RKO (cell line): ENCODE data around the gene LMO3.

Source experiments
- DNase-seq: peaks from one replicate; pipeline ENCODE4 v3.0.0-alpha.2; 2016; ENCODE audit warnings: low spot score

The LMO3 gene

DNA sequence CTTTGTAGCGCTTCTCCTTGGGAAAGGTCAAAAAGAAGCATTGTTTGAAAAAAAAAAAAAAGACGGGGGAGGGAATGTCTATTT is at the start of gene LMO3:
TSS of gene LMO3 (minus strand) at position 46 of the 84 bp plus-strand sequence. CDS start 5,302 bp downstream, outside the sequence.
- no peak for DNase-seq

DNA sequence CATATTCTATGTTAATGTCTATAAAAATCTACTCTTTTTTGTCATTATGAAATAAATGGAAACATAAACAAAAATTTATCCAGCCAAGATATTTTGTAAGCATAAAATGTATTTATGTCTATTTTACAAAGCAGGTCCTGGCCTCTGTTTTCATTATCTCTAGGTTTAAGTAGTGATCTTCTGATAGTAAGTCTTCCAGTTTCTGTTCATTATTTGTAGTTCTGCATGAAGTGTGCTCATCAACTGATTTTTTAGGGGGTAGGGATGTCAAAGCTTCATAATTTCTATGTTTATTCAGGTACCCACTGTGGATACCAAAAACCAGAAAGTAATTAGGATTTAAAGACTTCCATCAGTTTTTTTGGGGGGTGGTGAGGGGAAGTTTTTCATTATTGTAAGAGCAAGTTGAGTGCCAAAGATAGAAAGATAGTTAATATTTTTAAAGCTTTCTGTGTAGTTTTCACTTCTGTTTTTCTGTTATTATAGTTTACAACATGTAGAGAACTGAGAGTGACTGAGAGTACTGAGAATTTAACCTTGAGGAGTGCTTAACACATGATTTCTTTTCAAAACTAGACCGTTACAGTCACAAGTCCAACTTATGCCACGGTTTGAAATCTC is 30.6 kb upstream of the LMO3 start:
- DNase-seq, result no peak

DNA sequence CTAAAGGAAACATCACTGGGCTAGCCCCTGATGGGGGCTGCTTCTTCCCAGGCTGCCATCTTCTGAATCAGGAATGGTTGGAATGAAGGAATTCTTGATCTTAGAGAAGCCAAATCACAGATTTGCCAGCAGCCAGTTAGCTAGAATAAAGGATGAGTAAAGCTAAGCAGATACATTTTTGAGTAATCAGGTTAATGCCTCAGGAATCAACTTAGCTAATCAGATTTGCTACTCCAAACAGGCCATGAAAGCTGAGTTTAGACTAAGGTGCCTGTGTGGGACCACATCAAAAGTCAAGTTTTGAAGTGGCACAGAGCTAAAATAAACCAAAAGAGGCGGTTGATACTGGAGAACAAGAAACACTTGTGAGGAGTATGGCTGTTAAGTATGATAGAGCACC is 28.8 kb upstream of the LMO3 start:
- DNase-seq, result no peak

DNA sequence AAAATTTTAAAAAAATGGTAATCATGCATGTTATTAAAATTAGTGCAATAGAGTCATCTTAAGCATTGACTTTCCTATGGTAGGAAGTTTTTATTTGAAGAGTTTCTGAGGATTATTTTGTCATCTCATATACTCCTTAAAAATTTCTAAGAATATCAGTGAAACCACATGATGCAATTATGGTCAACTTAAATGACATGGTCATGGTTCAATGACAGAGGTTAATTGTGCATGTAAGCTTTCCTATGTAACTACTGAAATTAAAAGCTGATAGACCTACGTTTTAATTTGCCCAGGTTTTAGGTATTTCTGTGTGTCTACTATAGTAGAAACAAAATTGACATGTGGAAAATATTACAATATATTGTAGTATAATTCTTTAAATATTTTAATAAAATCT is 21.0 kb upstream of the LMO3 start:
- DNase-seq, result no peak

DNA sequence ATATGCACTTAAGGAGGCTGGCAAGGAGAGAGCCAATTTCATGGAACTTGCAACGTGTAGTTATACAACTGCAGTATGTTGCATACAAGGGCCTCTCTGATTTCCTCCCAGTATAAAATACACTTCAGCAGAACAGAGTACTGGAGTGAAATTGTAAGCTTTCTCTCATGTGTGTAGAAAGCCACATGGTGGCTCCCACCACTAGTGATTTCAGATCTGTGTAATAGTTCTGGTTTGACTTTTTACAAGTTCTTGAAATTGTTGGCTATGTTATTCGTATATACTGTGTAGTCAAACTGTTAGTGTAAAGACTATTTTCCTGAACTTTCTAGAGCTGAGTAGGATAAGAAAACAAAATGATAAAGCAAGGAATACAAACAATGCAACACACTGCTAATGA is 16.4 kb upstream of the LMO3 start:
- DNase-seq, result no peak

DNA sequence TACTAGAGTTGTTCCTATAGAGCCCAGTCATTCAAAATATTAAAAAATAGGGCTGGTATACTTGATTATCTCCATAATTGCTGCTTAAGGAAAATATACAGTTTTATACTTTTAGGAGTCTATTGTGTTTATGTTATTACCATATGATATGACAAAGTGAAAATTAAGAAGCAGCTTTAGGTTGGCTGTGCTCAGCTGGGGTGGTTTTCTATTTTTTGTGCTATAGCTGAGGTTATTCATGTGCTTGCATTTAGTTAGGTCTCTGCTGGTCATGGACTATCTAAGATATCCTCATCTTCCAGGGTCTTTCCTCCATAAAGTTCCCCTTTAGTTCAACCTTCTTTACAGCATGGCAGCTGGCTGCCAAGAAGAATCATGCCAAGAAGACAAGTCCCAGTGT is 13.6 kb upstream of the LMO3 start:
- DNase-seq, result no peak

DNA sequence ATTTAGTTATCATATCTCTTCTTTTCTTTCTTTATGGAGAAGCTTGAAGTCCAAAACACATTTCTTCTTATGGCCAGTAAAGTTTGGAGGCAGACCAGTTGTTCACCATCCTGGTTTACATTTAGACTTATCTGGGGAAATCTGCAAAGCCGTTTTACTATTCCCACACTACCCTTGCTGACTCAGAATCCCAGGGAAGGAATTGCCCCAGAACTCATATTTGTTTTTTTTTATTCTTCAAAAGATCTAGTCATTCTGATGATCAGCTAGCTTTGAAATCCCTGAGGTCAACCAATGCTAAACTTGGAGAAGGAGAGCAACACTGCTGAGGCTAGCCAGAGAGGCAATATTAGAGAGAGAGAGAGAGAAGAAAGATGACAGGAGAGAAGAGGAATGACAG is 12.3 kb upstream of the LMO3 start:
- no peak for DNase-seq

DNA sequence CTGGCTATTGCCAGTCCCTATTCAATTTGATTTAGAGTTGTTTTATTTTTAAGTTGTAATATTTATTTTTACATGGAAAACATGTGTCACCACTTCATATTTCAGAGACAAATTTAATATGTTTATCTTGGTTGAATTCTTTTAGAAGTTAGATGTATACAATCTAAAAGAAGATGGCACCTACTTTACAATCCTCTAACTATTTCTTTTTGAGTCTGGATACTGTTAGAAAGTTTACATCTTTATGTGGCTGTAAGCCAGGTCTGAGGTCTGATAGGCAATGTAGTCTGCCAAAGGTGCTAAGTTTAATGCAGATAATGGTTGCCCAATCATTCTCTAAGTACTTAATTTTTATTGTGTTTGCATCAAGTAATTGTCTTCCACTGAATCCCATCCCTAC is 7.2 kb upstream of the LMO3 start:
- DNase-seq, result no peak

DNA sequence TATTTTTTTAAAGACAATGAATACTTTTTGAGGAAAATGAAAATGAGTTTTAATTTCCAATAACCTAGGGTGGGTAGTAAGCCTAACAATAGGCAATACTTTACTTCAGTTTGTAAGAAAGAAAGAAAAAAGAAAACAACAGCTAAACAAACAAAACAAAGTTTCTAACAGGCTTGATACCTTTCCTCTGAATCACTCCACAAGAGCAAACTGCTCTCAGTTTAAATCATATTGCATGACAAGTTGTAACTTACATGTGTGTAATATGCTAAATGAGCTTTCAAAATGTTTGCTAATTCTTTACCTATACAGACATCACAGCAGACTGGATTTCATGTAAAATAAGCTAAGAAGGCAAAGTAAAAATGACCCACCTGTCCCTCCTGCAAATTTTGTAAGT is 6.7 kb upstream of the LMO3 start:
- no peak for DNase-seq

DNA sequence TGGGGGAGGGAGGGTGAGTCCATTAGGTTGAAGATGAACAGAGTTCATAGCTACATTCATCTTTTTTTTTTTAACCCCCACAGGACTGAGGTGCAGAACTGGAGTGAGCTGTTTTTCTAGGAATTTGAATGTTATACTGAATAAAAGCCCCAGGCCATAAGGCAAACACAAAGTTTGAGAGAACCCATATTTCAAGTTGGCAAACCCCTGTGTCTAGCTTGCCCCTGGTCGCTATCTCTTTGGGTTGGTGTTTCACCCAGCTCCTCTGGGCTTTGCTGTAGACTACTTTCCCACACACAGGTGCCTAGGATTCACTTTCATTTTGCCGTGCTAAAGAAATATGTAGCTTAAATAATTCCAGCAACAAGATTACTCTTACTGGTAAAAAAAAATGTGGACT is 5.2 kb upstream of the LMO3 start:
- no peak for DNase-seq

DNA sequence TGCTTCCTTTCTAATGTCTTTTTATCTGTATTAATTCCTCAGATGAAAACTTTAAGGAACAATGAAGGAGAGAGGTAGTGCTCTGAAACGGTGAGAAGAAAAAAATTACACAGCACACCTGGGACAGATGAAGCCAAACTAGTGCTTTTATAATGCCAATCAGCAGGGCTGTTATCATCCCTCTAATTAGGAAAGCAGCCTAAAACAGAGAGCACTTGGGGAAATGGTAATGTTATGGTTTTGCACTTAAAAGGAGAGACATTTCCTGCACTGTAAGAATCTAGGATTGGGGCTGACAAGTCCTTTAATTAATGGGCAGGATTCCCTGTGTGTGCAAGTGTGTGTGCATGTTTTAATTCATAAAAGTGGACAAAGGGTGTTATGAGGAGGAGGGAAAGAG is 4.8 kb upstream of the LMO3 start:
- DNase-seq, result no peak

DNA sequence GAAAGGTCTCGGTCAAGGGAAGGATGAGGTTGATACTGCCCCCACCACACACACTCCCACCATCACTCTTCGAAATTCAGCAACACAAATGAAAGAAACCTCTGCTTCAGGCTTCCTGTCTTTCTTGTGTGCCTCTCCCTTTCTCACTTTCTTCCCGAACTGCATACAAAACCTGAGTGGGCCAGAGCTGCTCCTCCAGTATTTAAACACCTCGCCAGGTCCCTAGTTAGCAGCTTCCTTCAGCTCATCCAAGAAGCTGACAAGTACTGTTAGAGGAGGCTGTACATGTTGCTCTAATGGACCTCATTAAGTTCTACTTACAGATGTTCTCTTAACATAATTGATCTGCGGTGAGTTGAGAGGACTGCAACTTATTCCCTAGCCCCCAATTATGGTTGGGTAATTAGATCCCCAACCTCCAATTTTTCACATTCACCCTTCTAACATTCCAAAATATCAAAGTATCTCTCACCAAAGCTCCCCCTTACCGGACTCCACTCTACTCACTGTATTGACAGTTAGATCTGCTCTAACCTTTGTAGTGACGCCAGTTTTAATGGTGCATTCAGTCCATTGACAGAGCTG is 4.1 kb upstream of the LMO3 start:
- DNase-seq, result no peak

DNA sequence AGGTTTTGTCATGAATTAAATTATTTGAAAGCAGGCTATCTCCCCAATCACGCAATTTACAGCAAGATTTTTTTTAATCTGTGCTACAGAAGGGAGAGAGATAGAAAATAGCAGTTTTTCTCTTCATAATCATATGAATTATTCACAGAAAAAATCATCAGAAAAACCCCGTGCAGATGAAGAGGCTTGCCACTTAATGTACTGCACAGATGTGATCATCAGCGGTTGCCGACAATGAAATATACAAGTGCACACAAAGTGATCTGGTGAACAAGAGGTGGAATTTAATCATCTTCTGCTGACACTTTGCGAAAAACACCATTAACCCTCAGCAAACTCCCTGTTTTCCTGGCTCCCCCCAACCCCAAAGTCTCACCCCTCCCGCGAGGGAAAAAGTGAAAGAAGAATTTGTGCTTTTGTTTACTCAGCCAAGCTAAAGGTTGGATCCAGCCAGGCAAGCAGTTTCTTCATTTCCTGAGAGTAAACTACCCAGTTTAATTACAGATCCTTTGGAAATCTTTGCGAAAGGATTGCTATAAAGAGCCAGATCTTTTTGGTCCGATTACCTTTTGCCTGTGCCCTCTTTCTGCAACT is 3.1 kb upstream of the LMO3 start:
- no peak for DNase-seq

DNA sequence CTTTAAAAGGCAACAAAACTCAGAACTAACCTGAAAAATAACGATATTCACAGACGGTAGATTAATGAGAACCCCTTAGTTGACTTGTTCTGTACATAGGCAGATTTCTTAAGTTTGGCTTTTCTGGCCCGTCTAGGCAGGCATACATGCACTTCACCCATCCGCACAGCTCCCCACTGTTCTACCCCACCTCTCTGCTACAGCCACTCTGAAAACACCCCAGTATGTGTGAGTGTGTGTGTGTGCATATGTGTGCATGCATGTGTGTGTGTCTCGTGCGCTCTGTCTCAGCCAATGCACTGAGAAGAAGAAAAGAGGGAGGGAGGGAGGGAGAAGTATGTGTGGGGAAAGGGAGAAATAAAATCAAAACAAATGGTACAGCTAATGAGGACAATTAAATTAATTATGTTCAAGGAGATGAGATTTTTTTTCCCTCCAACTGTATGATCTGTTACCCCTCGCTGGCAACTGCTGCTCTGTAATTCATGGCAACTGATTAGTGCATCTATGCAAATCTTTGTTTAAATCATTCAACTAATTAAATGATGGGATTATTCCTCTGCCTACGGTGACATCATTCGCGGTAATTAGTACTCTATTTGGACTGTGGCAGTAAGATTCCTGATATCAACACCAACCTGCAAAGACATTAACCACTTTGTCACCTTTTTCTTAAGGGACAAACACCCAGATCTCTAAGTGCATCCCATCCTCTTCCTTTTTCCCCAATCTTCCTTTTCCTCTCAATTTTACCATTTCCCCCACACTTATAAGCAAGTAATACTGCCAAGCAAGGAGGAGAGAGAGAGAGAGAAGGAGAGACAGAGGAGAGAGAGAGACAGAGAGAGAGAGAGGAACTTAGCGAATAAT is 2.2 kb upstream of the LMO3 start:
- DNase-seq, result no peak

DNA sequence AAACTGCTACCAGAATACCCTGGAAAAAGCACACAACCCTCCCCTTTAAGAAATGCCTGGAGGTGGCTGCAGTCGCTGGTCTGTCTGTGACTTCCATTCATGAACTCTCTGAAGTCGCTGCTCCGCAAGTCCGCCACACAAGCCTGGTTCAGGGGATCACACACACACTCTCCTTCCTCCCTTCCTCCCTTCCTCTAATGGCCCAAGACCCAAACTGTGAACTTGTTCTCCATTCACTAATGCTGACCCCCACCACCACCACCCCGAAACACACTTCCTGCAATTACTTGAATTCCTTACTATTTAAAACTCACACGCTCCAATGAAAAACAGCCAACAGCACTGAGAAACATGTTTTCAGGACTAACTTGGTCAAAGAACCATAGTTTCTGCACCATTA is 1.0 kb upstream of the LMO3 start:
- DNase-seq, result no peak

DNA sequence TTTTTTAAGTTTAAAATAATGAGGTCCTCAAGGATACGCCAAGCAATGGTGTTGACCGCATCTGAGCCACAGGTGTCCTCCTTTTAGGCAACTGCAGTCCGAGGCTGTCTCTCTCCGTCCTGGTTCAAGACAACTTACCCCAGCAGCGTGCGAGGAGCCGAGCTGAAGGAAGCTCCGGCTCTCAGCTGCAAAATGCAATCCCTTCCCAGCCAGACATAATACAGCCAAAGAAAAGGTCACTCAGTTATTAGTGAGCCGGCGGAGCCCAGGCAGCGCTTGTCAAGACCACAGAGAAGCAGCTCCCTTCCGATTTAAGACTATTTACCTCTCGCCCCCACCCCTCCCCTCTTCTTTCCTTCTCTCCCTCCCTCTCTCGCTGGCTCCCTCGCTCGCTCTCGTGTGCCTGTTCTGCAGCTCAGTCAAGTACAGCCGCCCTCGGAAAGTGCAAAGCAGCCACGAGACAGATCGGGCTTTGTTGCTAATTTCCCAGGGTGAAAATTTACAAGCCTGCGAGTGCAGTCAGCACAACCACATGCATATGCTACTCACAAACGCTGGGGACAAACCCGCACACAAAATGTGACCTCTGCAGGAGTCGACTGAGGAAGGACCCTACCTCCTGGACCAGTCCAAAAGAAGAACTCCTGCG is 363 bp upstream of the LMO3 start:
- no peak for DNase-seq

DNA sequence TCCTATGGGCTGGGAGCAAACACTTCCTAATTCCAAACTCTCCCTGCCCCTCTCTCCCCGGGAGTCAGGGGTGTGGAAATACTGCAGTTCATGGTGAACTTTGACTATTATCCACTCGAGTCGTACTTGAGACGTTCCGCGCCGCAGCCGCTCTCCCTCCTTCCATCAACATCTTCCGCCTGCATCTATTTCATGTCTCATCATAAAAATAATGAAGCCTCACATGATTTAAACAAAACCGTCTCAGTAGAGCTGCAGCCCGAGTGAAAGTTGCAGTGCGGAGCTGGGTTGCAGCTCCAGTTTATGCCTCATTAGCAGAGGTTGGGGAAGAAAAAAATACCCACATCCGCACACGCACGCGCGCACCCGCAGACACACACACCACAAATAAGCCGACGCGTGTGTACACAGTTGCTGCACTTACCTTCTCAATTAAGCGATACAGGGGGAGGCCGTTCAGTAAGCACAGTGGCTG is 283 bp downstream of the LMO3 start:
- no peak for DNase-seq

DNA sequence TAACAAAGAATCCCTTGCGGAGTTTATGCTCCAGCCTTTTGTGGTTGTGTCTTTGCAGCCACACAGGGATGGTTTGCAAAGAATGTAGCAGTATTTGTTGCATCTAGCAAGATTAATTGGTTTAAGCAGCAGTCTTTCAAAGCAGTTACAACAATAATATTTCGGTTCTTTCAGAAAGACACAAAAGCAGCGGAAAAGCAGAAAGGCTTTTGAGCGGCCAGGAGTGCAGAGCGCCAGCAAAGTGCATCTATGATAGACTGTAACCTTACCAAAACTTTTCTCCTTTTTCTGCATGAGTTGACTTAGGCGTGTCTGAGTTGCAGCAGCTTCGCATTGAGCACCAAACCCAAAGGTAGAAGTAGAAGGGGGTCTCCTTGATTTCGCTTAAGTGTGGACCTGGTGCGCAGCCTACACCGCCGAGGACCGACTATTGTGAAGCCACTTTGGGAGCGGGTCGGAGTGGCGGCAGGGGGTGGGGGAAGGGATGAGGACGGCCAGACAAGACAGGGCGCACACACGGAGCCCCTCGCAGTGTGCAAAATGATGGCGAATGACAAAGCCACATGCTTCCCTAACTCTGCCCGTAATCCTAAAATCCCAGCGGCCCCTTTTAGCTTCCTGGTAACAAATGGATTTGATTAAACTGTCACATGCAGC is 1.2 kb downstream of the LMO3 start:
- no peak for DNase-seq

DNA sequence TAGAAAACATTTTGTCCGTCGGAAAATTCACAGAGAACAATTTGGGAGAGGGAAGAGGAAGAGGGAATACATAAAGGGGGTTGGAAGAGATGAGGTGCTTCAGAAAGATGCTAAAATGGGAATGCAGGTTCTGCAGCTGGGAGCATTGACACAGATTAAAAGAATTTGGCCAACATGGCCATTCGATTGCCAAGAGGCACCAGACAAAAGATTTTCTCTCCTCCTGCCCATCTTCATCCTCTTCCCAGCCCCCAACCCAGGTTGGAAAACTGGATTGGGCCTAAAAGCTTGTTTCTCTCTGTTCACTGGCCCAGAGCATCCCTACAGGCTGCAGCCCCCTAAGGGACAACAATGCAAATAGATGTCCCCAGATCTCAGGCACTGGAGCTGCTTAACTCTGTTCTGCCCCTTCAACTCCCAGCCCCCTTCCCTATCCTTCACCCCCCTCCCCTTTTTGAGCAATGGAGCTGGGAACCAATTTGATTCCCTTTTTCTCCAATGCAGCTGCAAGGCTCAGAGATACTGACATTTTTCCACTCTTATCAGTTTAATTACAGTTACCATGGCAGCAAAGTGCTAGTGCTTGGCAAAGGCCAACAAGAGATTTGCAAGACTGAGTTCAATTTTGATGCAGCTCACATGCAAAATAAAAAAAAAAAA is 1.9 kb downstream of the LMO3 start:
- no peak for DNase-seq

DNA sequence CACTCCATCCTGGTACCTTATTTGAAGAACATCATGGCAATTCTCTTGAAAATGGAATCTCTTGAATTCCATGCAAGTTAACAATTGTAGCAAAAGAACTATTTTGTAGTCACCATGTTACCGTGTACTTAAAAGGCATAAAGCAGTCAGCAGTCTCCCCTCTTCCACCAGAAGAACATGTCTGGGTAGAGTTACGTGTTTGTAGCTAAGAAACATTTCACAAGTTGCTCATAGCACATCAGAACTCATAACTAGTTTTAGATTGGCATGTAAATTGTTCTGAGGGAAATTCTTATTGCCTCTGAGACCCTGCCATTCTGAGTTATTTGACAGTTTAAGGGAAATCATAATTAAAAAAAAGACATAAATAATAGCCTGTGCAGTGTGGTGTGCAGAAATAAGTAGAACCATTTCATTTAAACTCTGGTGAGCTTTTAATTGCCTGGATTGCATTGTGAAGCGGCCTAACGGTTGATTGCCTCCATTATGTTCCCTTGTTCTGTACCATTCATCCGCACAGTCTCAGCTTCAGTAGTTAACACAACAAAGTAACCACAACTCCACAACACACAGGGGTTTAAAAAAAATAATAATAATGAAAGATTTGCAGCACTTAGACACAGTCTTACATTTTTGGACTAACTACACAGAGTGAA is 2.6 kb downstream of the LMO3 start:
- DNase-seq, result no peak

DNA sequence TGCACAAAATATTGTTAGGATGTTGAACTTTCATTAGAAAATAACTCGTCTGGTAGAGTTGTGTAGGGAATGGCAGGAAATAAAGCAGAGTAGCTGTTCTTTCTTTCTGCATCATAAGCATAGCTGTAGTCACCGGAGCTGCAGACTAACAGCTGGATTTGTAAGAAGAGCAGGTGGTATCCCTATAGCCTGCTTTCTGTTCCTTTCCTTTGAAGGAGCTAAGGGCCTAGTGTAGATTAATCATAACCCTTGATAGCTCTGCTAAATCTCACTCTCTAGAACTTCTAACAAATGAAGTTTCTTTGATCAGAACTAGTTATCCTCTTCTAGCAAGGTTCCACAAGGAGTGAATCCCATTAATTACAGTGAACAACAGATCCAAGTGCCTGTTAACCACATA is 3.5 kb downstream of the LMO3 start:
- DNase-seq, result no peak
